GM19455 (cell line): ENCODE measurements around the gene P3H1.
"Not testable (repeated sequence)": the region's sequence is repeated elsewhere in the genome, so short reads cannot be mapped to it uniquely, and the experiment has no call there.

Source experiments
- ATAC-seq: cut with Tn5 transposase; IDR thresholded peaks from one replicate; pipeline ENCODE4 v1.9.1; 2021; ENCODE audit not compliant: unreplicated experiment

P3H1 gene

GRCh38 chr1:42732126-42732680 is 34.6 kb downstream of the P3H1 start:
- ATAC-seq = no peak

- no peak for ATAC-seq
Measured at GRCh38 chr1:42731585-42731984, 35.2 kb downstream of the P3H1 start.

GRCh38 chr1:42730988-42731387 is 35.8 kb downstream of the P3H1 start:
- no peak for ATAC-seq

- no peak for ATAC-seq
Measured at GRCh38 chr1:42730002-42730401, 36.8 kb downstream of the P3H1 start.

- ATAC-seq = not testable (repeated sequence)
Measured at GRCh38 chr1:42725820-42726219, 41.0 kb downstream of the P3H1 start.

- no peak for ATAC-seq
Measured at GRCh38 chr1:42723511-42723910, 43.3 kb downstream of the P3H1 start.

- not testable (repeated sequence) for ATAC-seq
Measured at GRCh38 chr1:42722403-42722802, 44.4 kb downstream of the P3H1 start.

- ATAC-seq = no peak
Measured at GRCh38 chr1:42721926-42722325, 44.9 kb downstream of the P3H1 start.

GRCh38 chr1:42720868-42721267 is 46.0 kb downstream of the P3H1 start:
- ATAC-seq = no peak

- ATAC-seq = not testable (repeated sequence)
Measured at GRCh38 chr1:42714441-42714840, 52.4 kb downstream of the P3H1 start.

- ATAC-seq = no peak
Measured at GRCh38 chr1:42713293-42713692, 53.5 kb downstream of the P3H1 start.

- not testable (repeated sequence) for ATAC-seq
Measured at GRCh38 chr1:42712808-42713207, 54.0 kb downstream of the P3H1 start.

GRCh38 chr1:42703888-42704464 is 62.9 kb downstream of the P3H1 start:
- no peak for ATAC-seq

GRCh38 chr1:42700006-42700405 is 66.8 kb downstream of the P3H1 start:
- ATAC-seq = no peak

GRCh38 chr1:42698081-42698813 is 68.6 kb downstream of the P3H1 start:
- ATAC-seq = no peak
